HCT116 (cell line): ENCODE results near the gene PLB1.

Source experiments
- CEBPB ChIP-seq: IDR thresholded peaks from 2 replicates; pipeline ENCODE4 v1.6.1; 2012; ENCODE audit warnings: low read depth
- EZH2 ChIP-seq: fragments of 200-600 bp; sonication (generic); IDR thresholded peaks from 2 replicates; pipeline ENCODE4 v1.6.1; 2017; ENCODE audit warnings: antibody characterized with exemption, mixed run types
- EZH2phosphoT487 ChIP-seq: fragments of 200-600 bp; IDR thresholded peaks from 2 replicates; pipeline ENCODE4 v1.6.1; 2018; ENCODE audit warnings: antibody characterized with exemption, borderline replicate concordance
- JUND ChIP-seq: IDR thresholded peaks from 2 replicates; pipeline ENCODE4 v1.6.1; 2012
- POLR2A ChIP-seq: IDR thresholded peaks from 2 replicates; pipeline ENCODE4 v1.7.0; 2011; ENCODE audit warnings: borderline replicate concordance; ENCODE audit not compliant: insufficient read depth, insufficient read length; ENCODE audit errors: extremely low read depth
- POLR2AphosphoS5 ChIP-seq: IDR thresholded peaks from 2 replicates; pipeline ENCODE4 v1.6.1; 2011; ENCODE audit warnings: mild to moderate bottlenecking, low read depth, low read length, moderate library complexity
- RAD21 ChIP-seq: IDR thresholded peaks from 2 replicates; pipeline ENCODE4 v1.6.1; 2012; ENCODE audit warnings: low read depth, mild to moderate bottlenecking
- SP1 ChIP-seq: IDR thresholded peaks from 2 replicates; pipeline ENCODE4 v1.6.1; 2012; ENCODE audit warnings: low read depth
- TCF7L2 ChIP-seq: IDR thresholded peaks from 2 replicates; pipeline ENCODE4 v1.7.0; 2011; ENCODE audit warnings: borderline replicate concordance, inconsistent platforms; ENCODE audit not compliant: insufficient read depth, insufficient read length; ENCODE audit errors: extremely low read depth
- YY1 ChIP-seq: IDR thresholded peaks from 2 replicates; pipeline ENCODE4 v1.6.1; 2011; ENCODE audit warnings: low read length, low read depth, moderate library complexity, mild to moderate bottlenecking; ENCODE audit not compliant: insufficient replicate concordance; ENCODE audit errors: extremely low read depth
- ZNF274 ChIP-seq: fragments of 200-500 bp; sonication (Bioruptor generic); IDR thresholded peaks from 2 replicates; pipeline ENCODE4 v1.6.1; 2014; ENCODE audit warnings: mild to moderate bottlenecking, low read depth, low read length, inconsistent platforms
- TF ChIP-seq, protein P1 (sequence below), 3 experiments: fragments of 200-600 bp in 1 of 3; sonication (generic) in 1 of 3; IDR thresholded peaks in 2 of 3; conservative IDR thresholded peaks in 1 of 3; 2 replicates each; pipeline ENCODE4 v1.5.1; 2012 to 2017; ENCODE audit warnings: low read depth in 2 of 3, low read length in 2 of 3, antibody characterized with exemption in 1 of 3, borderline replicate concordance in 1 of 3, control low read depth in 1 of 3, mild to moderate bottlenecking in 1 of 3, mixed read lengths in 1 of 3, mixed run types in 1 of 3, moderate library complexity in 1 of 3; ENCODE audit not compliant: insufficient read depth in 1 of 3
- TF ChIP-seq, protein P2 (sequence below): IDR thresholded peaks from 2 replicates; pipeline ENCODE4 v1.6.1; 2012
- TF ChIP-seq, protein P3 (sequence below): IDR thresholded peaks from 2 replicates; pipeline ENCODE4 v1.6.1; 2012

DNA sequence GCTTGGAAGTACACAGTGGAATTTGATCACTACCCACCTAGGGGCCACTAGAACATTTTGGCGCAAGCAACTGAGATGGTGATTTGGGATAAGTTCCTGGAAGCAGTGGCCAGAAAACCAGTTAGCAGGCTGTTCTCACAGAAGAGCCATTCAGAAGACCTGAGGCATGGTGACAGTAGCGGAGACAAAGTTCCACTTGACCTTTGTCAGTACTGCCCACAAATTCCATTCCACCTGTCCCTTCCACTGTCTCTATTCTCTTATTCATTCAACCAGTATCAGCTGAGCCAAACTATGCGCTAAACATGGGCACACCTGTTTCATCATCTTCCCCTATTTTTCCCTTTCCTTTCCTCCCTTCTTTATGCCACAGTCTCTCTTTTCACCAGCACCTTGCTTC, 196.6 kb downstream of the PLB1 start:
- TF ChIP-seq POLR2A (no peak), EZH2 (no peak), POLR2AphosphoS5 (no peak), SP1 (no peak), EZH2phosphoT487 (no peak), YY1 (no peak), CEBPB (no peak), RAD21 (no peak), ZNF274 (no peak), JUND (no peak), TCF7L2 (no peak)
- TF ChIP-seq, protein P1, sequence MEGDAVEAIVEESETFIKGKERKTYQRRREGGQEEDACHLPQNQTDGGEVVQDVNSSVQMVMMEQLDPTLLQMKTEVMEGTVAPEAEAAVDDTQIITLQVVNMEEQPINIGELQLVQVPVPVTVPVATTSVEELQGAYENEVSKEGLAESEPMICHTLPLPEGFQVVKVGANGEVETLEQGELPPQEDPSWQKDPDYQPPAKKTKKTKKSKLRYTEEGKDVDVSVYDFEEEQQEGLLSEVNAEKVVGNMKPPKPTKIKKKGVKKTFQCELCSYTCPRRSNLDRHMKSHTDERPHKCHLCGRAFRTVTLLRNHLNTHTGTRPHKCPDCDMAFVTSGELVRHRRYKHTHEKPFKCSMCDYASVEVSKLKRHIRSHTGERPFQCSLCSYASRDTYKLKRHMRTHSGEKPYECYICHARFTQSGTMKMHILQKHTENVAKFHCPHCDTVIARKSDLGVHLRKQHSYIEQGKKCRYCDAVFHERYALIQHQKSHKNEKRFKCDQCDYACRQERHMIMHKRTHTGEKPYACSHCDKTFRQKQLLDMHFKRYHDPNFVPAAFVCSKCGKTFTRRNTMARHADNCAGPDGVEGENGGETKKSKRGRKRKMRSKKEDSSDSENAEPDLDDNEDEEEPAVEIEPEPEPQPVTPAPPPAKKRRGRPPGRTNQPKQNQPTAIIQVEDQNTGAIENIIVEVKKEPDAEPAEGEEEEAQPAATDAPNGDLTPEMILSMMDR (IDR thresholded peaks at IDR 0.05 in 2 of 3, conservative IDR thresholded peaks at IDR 0.05 in 1 of 3; ENCODE audit: borderline replicate concordance in 1 of 3, insufficient read depth in 1 of 3, low read depth in 2 of 3, low read length in 2 of 3), result no peak
- TF ChIP-seq, protein P2, sequence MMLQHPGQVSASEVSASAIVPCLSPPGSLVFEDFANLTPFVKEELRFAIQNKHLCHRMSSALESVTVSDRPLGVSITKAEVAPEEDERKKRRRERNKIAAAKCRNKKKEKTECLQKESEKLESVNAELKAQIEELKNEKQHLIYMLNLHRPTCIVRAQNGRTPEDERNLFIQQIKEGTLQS, result no peak
- TF ChIP-seq, protein P3, sequence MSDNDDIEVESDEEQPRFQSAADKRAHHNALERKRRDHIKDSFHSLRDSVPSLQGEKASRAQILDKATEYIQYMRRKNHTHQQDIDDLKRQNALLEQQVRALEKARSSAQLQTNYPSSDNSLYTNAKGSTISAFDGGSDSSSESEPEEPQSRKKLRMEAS, result no peak
